K562 (cell line): ENCODE measurements around the gene CXCL6.

ENCODE experiments used
- ATF2 ChIP-seq: sonication (generic); formaldehyde crosslinking; IDR thresholded peaks from 2 replicates; pipeline ENCODE4 v1.8.1; 2022; ENCODE audit warnings: missing genetic modification reagents
- TSC22D4 ChIP-seq: fragments of 450-650 bp; IDR thresholded peaks from 2 replicates; pipeline ENCODE4 v1.6.1; 2016; ENCODE audit warnings: missing genetic modification characterization, missing biosample characterization, control low read depth

DNA sequence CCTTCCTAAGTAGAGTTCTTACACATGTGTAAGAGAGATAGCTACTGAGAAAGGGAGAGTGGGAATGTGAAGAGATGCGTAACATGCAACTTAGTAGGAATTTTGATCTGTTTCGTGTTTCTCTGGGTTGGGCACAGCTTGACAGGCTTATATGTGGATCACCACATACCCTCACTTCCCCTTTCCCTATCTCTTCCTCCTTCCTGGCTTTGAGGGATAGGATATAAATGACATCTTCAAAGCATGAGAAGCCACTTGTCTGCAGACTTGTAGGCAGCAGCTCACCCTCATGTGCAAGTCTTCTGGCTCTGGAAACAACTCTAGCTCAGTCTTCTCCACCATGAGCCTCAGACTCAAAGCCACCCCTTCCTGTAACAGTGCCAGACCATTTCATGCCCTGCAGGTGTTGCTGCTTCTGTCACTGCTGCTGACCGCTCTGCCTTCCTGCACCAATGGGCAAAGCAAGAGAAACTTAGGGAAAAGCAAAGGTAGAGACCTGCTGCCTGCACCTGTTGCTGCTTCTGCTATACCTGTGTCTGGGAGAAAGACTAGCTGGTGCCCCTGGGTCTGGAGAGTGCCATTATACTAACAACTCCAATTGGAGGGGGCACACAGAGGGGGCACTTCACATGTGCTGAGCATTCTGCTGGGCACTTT lies 11.2 kb downstream of the CXCL6 start:
- no peak for TF ChIP-seq ATF2 (CRISPR knock-in tag)
- TF ChIP-seq TSC22D4 = no peak
